Gastrocnemius medialis (tissue), 4 donors: ENCODE results near the gene WDR86. TPM values are rescaled to one million over a fixed set of nuclear protein-coding genes. Genes with fewer than 3 reads are reported as not detected.

Experiments used
- ATAC-seq, 2 donors: fragments of 150-250 bp; one replicate each; pipeline ENCODE4 v1.9.1; 2016
- DNase-seq, 2 donors: peaks; one replicate each; pipeline ENCODE4 v3.0.0-alpha.2; 2019
- H3K27ac ChIP-seq, 4 donors: fragments of 200-600 bp; sonication (generic); 1 replicate in 1 of 4; 2 replicates in 3 of 4; pipeline ENCODE4 v1.5.1; 2016 to 2018; ENCODE audit warnings: mild to moderate bottlenecking in 2 of 4, moderate library complexity in 1 of 4
- H3K27me3 ChIP-seq, 3 donors: fragments of 200-600 bp; sonication (generic) in 2 of 3; 1 replicate in 1 of 3; 2 replicates in 2 of 3; pipeline versions ENCODE4 v1.5.1 to v1.6.0; 2016 to 2019; ENCODE audit warnings: mild to moderate bottlenecking in 1 of 3, moderate library complexity in 1 of 3
- H3K36me3 ChIP-seq, 2 donors: fragments of 200-600 bp; sonication (generic) in 1 of 2; one replicate each; pipeline ENCODE4 v1.5.1; 2017 to 2018
- H3K4me1 ChIP-seq, 2 donors: fragments of 200-600 bp; sonication (generic) in 1 of 2; one replicate each; pipeline ENCODE4 v1.5.1; 2016 to 2017; ENCODE audit warnings: mild to moderate bottlenecking in 2 of 2
- H3K4me3 ChIP-seq, 4 donors: fragments of 200-600 bp; sonication (generic) in 3 of 4; 1 replicate in 1 of 4; 2 replicates in 3 of 4; pipeline ENCODE4 v1.5.1; 2016 to 2019; ENCODE audit warnings: mild to moderate bottlenecking in 2 of 4
- H3K9me3 ChIP-seq, 3 donors: fragments of 200-600 bp; sonication (generic) in 2 of 3; 1 replicate in 1 of 3; 2 replicates in 2 of 3; pipeline ENCODE4 v1.5.1; 2016 to 2019
- POLR2A ChIP-seq, 2 donors: fragments of 450-650 bp; IDR thresholded peaks; one replicate each; pipeline ENCODE4 v1.6.1; 2017; ENCODE audit warnings: antibody characterized with exemption in 2 of 2, mild to moderate bottlenecking in 2 of 2, moderate library complexity in 2 of 2
- in situ Hi-C, 4 donors: fragments of 200-750 bp; cut with MboI; loops; one replicate each; pipeline versions ENCODE4 v1.15.0 to v1.8.0; 2017; ENCODE audit warnings: low sequenced_read_pairs in 4 of 4
- intact Hi-C: fragments of 100-400 bp; cut with DNase I; formaldehyde crosslinking; loops from one replicate; pipeline ENCODE4 v1.15.1; 2023; ENCODE audit warnings: low total_unique reads
- total RNA-seq, 4 donors: library from RNA; depleted of rRNA; stranded (reverse); fragments of >200 nt; gene quantifications; one replicate each; pipeline versions ENCODE4 v1.1.0 to v1.2.3, GENCODE V29; 2016
- TF ChIP-seq, protein P1 (sequence below), 5 experiments: fragments of 450-650 bp in 3 of 5; fragments of 200-600 bp in 2 of 5; sonication (generic) in 2 of 5; IDR thresholded peaks in 4 of 5; conservative IDR thresholded peaks in 1 of 5; 1 replicate in 4 of 5; 2 replicates in 1 of 5; pipeline ENCODE4 v1.5.1; 2016 to 2019; ENCODE audit warnings: antibody characterized with exemption in 5 of 5, mild to moderate bottlenecking in 3 of 5, moderate library complexity in 3 of 5

WDR86 gene
- total RNA-seq, 4 donors from 2014 or later = 0.13 to 0.31 TPM; not detected in 2

DNA sequence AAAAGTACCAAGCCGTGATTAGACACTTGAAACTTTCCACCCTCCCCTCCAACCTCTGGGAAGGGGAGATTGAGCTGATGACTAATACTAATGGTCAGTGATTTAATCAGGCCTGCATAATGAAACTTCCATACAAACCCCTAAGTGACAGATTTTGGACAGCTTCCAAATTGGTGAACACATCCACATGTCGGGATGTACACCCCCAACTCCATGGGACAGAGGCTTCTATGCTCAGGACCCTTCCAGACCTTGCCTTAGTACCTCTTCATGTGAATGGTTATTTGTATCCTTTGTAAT, 63.4 kb downstream of the WDR86 start:
- Histone ChIP-seq H3K4me3 (no peak overlapping the region), H3K4me1 (peaks cover 19 to 21% of the 10 kb centered on the region in 2 donors), H3K9me3 (no peaks in the 10 kb centered on the region), H3K27ac (peak overlapping the region in 1 of 4 donors; percentile 19), H3K27me3 (no peaks in the 10 kb centered on the region), H3K36me3 (peaks cover 0 to 43% of the 10 kb centered on the region in 2 donors)
- ATAC-seq = no peak
- DNase-seq = no peak
- TF ChIP-seq, protein P1, sequence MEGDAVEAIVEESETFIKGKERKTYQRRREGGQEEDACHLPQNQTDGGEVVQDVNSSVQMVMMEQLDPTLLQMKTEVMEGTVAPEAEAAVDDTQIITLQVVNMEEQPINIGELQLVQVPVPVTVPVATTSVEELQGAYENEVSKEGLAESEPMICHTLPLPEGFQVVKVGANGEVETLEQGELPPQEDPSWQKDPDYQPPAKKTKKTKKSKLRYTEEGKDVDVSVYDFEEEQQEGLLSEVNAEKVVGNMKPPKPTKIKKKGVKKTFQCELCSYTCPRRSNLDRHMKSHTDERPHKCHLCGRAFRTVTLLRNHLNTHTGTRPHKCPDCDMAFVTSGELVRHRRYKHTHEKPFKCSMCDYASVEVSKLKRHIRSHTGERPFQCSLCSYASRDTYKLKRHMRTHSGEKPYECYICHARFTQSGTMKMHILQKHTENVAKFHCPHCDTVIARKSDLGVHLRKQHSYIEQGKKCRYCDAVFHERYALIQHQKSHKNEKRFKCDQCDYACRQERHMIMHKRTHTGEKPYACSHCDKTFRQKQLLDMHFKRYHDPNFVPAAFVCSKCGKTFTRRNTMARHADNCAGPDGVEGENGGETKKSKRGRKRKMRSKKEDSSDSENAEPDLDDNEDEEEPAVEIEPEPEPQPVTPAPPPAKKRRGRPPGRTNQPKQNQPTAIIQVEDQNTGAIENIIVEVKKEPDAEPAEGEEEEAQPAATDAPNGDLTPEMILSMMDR (IDR thresholded peaks at IDR 0.05 in 4 of 5, conservative IDR thresholded peaks at IDR 0.05 in 1 of 5) = no peak
- no peak for TF ChIP-seq POLR2A (IDR thresholded peaks at IDR 0.05)
- in situ Hi-C loops (no loop called here), intact Hi-C loops (no loop called here)

GRCh38 chr7:151345576-151346469, 64.0 kb downstream of the WDR86 start:
- Histone ChIP-seq H3K4me1 (peaks cover 21 to 23% of the 10 kb centered on the region in 2 donors), H3K27me3 (no peaks in the 10 kb centered on the region), H3K4me3 (no peak overlapping the region), H3K9me3 (no peaks in the 10 kb centered on the region), H3K36me3 (peaks cover 0 to 37% of the 10 kb centered on the region in 2 donors), H3K27ac (peak overlapping the region in 1 of 4 donors; percentile 19)
- in situ Hi-C loops (no loop called here), intact Hi-C loops (no loop called here)
- ATAC-seq (no peak), DNase-seq (no peak)
- TF ChIP-seq, protein P1 (IDR thresholded peaks at IDR 0.05 in 4 of 5, conservative IDR thresholded peaks at IDR 0.05 in 1 of 5) = no peak
- TF ChIP-seq POLR2A (IDR thresholded peaks at IDR 0.05) = no peak

DNA sequence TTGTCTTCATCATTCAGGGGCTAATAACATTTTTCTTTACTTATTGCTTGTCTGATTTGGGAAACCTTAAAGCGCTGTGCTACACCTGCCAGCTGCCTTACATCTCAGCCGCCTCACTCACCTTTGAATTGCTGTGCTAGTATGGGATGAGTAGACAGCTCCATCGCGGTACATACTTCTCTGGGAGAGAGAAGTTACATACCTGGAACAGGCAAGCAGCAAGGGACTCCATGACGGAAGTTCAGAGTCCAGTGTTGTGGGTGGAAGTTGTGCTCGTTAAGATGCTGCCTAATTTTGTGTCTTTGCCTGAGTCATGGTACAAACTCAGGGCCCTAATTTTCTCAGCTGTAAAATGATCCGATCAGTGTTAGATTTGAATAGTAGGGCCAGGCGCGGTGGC, 66.3 kb downstream of the WDR86 start:
- peaks cover 12 to 20% of the 10 kb centered on the region in 2 donors for H3K4me1 ChIP-seq
- DNase-seq = no peak
- in situ Hi-C loops (no loop called here), intact Hi-C loops (loop anchor here (5.0 kb wide), 3 partner anchors 91 to 179 kb away; partner anchors contain the start of gene ABCF2)
- no peaks in the 10 kb centered on the region for H3K27me3 ChIP-seq
- no peak overlapping the region for H3K27ac ChIP-seq
- ATAC-seq = no peak
- H3K9me3 ChIP-seq = no peaks in the 10 kb centered on the region
- TF ChIP-seq, protein P1 (IDR thresholded peaks at IDR 0.05 in 4 of 5, conservative IDR thresholded peaks at IDR 0.05 in 1 of 5) = no peak
- no peak for TF ChIP-seq POLR2A (IDR thresholded peaks at IDR 0.05)
- peaks cover 0 to 27% of the 10 kb centered on the region in 2 donors for H3K36me3 ChIP-seq
- no peak overlapping the region for H3K4me3 ChIP-seq

DNA sequence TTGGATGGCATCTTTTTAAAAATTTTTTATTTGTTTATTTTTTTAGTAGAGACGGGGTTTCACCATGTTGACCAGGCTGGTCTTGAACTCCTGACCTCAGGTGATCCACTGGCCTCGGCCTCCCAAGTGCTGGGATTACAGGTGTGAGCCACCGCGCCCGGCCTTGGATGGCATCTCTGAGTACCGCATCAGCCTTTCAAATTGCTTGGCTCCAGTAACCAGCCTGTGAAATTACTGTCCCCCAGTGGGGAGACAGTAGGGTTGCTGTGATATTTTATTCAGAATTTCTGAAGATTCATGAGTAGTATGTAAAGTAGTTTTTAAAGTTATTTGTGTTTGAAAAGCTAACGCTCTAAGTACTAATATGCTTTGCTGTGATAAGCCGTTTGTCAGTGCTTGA, 67.0 kb downstream of the WDR86 start:
- intact Hi-C loops = loop anchor here (5.0 kb wide), 3 partner anchors 91 to 179 kb away; partner anchors contain the start of gene ABCF2
- peak overlapping the region; percentile 72 to 77 (median 74) for H3K4me3 ChIP-seq
- no peaks in the 10 kb centered on the region for H3K9me3 ChIP-seq
- no peak for ATAC-seq
- DNase-seq = no peak
- peaks cover 0 to 27% of the 10 kb centered on the region in 2 donors for H3K36me3 ChIP-seq
- H3K27me3 ChIP-seq = no peaks in the 10 kb centered on the region
- in situ Hi-C loops = no loop called here
- H3K4me1 ChIP-seq = peaks cover 12 to 20% of the 10 kb centered on the region in 2 donors
- TF ChIP-seq, protein P1 (IDR thresholded peaks at IDR 0.05 in 4 of 5, conservative IDR thresholded peaks at IDR 0.05 in 1 of 5) = no peak
- TF ChIP-seq POLR2A (IDR thresholded peaks at IDR 0.05) = no peak
- peak overlapping the region in 2 of 4 donors; percentile 89 to 90 for H3K27ac ChIP-seq
